ENCODE measurements around the gene NPAS3.

The NPAS3 gene

GRCh38 chr14:33714527-33715226 is 776.0 kb downstream of the NPAS3 start:
- in situ Hi-C loops (cut with HindIII; ENCODE audit: low pct_ligation_motif_present, low sequenced_read_pairs) = no loop called here
- H3K27ac ChIP-seq = no peak overlapping the region
- no peaks in the 10 kb centered on the region for H3K36me3 ChIP-seq (replicated peaks)
- H3K4me3 ChIP-seq (ENCODE audit: low read depth, low read length) = no peak overlapping the region
- TF ChIP-seq CTCF (IDR thresholded peaks at IDR 0.05; ENCODE audit: low read depth, low read length, missing control alignments) = no peak
- DNase-seq = no peak
- H3K27me3 ChIP-seq (replicated peaks) = no peaks in the 10 kb centered on the region

GRCh38 chr14:33715227-33715528 is 776.5 kb downstream of the NPAS3 start:
- H3K27ac ChIP-seq = no peak overlapping the region
- TF ChIP-seq CTCF (IDR thresholded peaks at IDR 0.05; ENCODE audit: low read depth, low read length, missing control alignments) = no peak
- no peak for DNase-seq
- H3K36me3 ChIP-seq (replicated peaks) = no peaks in the 10 kb centered on the region
- H3K27me3 ChIP-seq (replicated peaks) = no peaks in the 10 kb centered on the region
- H3K4me3 ChIP-seq (ENCODE audit: low read depth, low read length) = no peak overlapping the region
- in situ Hi-C loops (cut with HindIII; ENCODE audit: low pct_ligation_motif_present, low sequenced_read_pairs) = no loop called here

- in situ Hi-C loops (cut with HindIII; ENCODE audit: low pct_ligation_motif_present, low sequenced_read_pairs) = no loop called here
- H3K27ac ChIP-seq = no peak overlapping the region
- no peak for DNase-seq
- H3K4me3 ChIP-seq (ENCODE audit: low read depth, low read length) = no peak overlapping the region
- TF ChIP-seq CTCF (IDR thresholded peaks at IDR 0.05; ENCODE audit: low read depth, low read length, missing control alignments) = no peak
- no peaks in the 10 kb centered on the region for H3K27me3 ChIP-seq (replicated peaks)
- H3K36me3 ChIP-seq (replicated peaks) = no peaks in the 10 kb centered on the region
Measured at GRCh38 chr14:33716921-33717320, 778.2 kb downstream of the NPAS3 start.

- no peak for TF ChIP-seq CTCF (IDR thresholded peaks at IDR 0.05; ENCODE audit: low read depth, low read length, missing control alignments)
- DNase-seq = no peak
- in situ Hi-C loops (cut with HindIII; ENCODE audit: low pct_ligation_motif_present, low sequenced_read_pairs) = no loop called here
- Histone ChIP-seq H3K4me3 (ENCODE audit: low read depth, low read length) (no peak overlapping the region), H3K27me3 (replicated peaks) (no peaks in the 10 kb centered on the region), H3K36me3 (replicated peaks) (no peaks in the 10 kb centered on the region), H3K27ac (no peak overlapping the region)
Measured at GRCh38 chr14:33717866-33718265, 779.2 kb downstream of the NPAS3 start.

GRCh38 chr14:33720284-33720787 is 781.7 kb downstream of the NPAS3 start:
- no peak overlapping the region for H3K27ac ChIP-seq
- in situ Hi-C loops (cut with HindIII; ENCODE audit: low pct_ligation_motif_present, low sequenced_read_pairs) = no loop called here

More at GRCh38 chr14:33720284-33720787, 781.7 kb downstream of the NPAS3 start:
- Histone ChIP-seq H3K4me3 (ENCODE audit: low read depth, low read length) (no peak overlapping the region), H3K36me3 (replicated peaks) (no peaks in the 10 kb centered on the region), H3K27me3 (replicated peaks) (no peaks in the 10 kb centered on the region)
- no peak for DNase-seq
- no peak for TF ChIP-seq CTCF (IDR thresholded peaks at IDR 0.05; ENCODE audit: low read depth, low read length, missing control alignments)
